HG03039 (cell line): ENCODE results near the gene RRAS2.

Experiments used
- ATAC-seq: cut with Tn5 transposase; IDR thresholded peaks from one replicate; pipeline ENCODE4 v1.9.1; 2021; ENCODE audit warnings: mild to moderate bottlenecking, moderate library complexity; ENCODE audit not compliant: unreplicated experiment

Gene RRAS2

DNA sequence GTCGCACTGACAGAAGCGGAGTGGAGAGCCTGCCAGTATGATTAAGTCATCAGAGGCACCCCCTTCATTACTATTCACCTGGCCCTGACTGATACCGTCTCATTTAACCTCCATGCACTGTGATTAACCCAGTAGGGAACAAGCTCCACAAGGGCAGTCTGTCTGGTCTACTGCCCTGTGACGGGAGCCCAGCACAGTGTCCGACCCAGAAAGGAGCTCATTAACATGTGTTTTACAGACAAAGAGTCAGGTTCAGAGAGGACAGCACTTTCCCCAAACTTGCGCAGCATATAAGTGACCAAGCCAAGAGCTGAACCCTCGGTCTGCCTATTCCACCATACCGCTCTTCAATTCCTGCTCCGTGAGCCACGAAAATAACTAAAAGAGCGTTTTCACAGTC is 129.5 kb downstream of the RRAS2 start:
- ATAC-seq, result no peak

GRCh38 chr11:14228356-14228755 is 130.6 kb downstream of the RRAS2 start:
- no peak for ATAC-seq
